Activated CD4-positive, alpha-beta T cell treated with anti-CD3 and anti-CD28 coated beads for 1 hour (primary cell): ENCODE measurements around the gene KMT2D.
"Not testable (repeated sequence)": the region's sequence is repeated elsewhere in the genome, so short reads cannot be mapped to it uniquely, and the experiment has no call there.

ENCODE experiments used
- DNase-seq: peaks from one replicate; pipeline ENCODE4 v3.0.0-alpha.2; 2020

Gene KMT2D

DNA sequence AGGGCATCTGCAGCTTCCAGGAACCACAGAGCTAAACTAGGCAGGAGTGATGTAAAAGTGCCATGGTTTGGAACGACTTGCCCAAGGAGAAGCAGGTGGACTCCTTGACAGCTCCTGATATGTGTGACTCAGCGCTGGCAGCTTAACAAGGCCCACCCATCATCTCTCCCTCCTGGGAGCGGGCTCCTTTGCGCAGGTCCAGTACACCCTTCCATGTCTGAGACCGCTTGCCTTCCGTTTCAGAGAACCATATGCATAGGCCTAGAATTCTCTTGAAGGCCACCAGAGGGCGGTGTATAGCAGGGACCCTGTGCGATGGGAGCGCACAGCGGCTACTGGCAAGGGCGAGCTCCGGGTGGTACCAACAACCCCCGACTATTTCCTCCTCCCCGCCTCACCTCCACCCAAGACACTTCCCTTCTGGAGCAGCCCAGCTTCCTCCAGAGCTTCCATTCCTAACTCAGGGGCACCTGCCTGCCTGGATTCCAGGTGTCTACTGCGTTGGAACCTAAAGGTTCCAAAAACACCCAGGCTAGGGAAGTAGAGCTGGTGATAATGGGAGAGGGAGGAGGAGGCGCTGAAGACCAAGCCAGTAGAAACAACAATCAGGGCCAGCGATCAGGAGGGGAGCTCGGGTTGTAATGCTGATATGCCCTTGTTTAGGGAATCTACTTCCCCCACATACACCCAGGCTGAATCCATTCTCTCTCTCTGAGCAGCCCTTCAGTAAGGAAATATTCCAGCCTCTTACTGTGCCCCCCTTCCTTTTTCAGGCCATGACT lies 27.7 kb upstream of the KMT2D start:
- DNase-seq, result peak; percentile 46

DNA sequence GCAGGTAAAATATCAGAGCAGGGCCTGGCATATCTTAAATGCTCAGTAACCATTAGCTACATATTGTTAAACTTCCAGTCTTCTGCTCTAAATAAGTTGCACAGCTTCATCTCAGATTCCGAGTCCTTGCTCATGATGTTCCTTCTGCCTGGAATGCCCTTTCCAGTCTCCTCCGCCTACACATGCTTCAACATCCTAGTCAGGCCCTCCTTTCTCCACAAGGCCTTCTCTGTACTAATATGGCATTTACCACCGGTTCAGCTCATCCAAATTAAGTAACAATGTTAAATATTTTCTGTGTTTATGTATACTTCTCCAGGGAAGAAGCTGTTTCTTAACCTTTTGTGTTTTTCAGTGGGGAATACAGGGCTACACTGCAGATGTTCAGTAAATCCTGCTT lies 25.5 kb upstream of the KMT2D start:
- DNase-seq, result no peak

DNA sequence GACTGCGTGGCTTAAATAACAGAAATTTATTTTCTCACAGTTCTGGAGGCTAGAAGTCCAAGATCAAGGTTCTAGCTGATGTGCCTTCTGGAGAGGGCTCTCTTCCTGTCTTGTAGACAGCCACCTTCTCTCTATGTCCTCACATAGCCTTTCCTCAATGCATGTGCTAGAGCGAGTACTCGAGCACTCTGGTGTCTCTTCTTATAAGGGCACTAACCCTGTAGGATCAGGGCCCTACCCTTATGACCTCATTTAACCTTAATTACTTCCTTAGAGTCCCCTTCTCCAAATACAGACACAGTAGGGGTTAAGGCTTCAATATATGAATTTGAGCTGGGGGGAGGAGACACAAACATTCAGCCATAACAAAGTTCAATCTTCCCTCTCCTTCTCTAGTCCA lies 23.8 kb upstream of the KMT2D start:
- no peak for DNase-seq

DNA sequence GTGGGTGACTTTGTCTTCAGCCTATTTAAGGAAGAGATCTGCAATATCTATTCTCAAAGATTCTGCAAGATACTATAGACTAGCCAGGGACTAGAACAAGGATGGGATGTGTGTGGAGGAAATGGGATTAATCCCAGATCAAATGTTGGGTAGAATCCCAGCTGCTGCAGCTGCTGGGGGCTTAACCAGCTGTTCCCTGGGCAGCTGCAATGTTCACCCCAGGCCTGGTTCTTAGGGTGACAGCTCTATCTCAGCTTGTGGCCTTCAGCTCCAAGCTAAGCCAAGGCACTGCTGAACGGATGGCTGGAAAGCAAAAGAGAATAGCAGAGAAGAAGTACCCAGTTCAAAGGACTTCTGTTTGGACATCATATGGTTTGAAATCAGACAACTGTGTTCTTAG lies 19.2 kb upstream of the KMT2D start:
- no peak for DNase-seq

DNA sequence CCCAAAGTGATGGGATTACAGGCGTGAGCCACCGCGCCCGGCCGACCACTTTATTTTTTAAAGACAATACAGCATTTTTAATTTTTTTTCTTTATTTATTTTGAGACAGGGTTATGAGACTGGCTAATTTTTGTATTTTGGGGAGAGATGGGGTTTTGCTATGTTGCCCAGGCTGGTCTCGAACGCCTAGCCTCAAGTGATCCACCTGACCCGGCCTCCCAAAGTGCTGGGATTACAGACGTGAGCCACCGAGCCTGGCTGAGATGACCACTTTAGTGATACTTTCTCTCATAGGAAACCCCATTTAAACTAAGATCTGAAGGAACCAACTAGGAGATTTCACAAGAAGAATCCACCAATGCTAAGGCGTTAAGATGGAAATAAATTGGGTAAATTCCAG lies 10.4 kb upstream of the KMT2D start:
- DNase-seq, result no peak

DNA sequence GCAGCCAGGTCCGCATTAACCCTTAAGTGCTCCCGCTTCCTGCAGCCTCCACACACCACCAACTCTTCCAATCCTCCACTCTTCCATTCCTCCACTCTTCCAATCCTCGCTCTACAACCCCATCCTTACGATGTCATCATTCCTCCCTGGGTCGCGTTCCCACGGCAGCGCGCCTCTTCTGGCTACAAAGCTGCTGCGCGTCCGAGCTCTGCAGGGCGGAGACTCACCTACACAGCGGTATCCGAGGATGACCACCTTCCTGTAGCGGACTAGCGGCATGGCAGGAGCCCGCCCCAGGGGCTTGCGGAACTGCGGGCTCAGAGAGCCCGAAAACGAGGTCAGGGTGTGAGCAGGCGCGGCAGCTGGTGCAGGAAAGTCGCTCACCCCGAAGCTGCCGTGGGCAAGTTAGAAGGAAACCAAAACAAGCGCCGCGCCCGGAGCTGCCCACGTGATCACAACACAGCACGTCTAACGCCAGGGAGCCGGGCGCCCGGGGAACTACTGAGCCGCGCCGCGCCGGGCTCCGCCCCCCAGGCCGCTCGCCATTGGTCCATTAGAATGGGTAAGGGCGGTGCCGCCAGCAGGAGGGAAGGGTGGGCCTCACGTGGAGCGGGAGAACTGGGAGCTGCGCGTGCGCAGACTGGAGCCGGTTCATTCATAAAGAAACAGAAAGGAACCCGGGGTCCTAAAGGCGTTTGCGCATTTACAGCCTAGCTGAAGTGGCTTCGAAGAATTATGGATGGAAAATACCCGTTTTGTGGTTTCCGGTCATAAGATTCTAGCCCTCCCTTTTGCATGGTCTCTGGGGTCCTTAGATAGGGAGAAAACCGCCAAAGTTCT lies 9.1 kb upstream of the KMT2D start, which contains the start of gene RHEBL1:
Gene RHEBL1 (minus strand): TSS at position 473 of the 840 bp plus-strand sequence. CDS start 194 bp downstream, at position 279.
- DNase-seq, result peak; percentile 98

DNA sequence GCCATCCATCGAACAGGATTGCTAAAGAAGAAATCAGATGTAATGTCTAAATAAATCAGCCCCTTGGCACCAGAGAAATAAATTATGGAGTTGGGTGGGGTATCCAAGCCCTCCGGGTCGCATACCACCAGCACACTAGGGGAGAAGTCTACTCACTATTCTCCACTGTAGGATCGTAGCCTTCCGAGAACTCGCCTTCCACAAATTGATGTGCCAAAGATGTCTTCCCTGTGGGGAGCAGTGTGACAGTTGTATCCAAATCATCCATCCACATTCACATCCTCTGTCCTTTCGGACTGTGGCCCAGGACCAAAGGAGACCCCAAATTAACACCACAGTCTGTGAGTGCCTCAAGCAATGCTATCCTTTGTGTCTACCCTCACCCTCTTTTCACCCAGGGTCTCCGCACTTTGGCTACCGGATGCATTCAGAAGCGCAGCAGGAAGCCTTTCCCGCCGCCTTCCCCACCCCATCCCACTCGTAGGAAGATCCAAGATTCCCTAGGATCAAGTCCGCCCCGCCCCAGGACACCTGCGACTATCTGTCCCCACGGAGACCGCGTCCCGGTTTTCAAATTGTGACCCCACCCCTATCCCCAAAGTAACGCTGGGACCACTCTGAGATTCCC lies 8.4 kb upstream of the KMT2D start:
- no peak for DNase-seq

DNA sequence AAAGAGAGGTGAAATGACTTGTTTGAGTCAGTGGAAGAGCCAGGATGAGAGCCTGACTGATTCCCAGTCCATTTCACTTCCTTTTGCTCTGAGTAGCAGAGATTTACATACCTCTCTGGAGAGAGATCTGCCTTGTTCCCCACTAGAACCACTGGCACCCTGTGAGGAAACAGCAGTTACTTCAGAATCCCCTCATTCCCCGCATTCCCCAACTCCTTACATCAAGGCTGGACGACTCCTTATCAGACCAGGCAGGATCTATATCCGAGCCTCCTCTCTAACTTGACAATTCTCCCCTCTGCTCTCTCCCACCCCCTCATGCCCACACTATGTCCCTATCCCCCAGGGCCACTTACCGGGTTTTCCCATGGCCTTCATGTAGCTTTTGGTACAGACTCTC lies 5.5 kb upstream of the KMT2D start:
- DNase-seq, result no peak

DNA sequence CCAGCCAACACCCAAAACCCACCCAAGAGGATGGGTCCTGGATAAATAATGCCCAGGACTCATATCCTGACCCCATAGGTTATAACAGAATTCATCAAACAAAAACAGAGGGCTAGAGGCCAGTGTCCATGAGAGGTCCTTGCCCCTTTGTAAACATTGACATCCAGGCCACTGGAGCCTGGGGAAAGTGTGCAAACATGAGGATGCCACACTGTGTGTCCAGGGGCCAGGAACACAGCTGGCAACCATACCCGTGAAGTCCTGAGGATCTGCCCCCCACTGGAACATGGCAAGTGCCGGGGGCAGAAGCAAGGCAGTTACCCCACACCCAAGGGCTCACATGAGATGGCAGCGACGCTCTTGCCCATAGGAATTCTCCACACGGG lies 4.2 kb upstream of the KMT2D start:
- no peak for DNase-seq

DNA sequence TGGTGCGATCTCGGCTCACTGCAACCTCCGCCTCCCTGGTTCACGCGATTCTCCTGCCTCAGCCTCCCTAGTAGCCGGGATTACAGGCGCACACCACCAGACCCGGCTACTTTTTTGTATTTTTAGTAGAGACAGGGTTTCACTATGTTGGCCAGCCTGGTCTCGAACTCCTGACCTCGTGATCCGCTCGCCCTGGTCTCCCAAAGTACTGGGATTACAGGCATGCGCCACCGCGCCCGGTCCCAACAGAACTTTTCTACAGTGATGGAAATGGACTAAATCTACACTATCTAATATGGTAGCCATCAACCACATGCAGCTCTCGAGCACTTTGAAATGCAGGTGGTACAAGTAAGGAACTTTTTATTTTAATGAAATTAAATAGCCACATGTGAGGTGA lies 1.3 kb upstream of the KMT2D start:
- not testable (repeated sequence) for DNase-seq

DNA sequence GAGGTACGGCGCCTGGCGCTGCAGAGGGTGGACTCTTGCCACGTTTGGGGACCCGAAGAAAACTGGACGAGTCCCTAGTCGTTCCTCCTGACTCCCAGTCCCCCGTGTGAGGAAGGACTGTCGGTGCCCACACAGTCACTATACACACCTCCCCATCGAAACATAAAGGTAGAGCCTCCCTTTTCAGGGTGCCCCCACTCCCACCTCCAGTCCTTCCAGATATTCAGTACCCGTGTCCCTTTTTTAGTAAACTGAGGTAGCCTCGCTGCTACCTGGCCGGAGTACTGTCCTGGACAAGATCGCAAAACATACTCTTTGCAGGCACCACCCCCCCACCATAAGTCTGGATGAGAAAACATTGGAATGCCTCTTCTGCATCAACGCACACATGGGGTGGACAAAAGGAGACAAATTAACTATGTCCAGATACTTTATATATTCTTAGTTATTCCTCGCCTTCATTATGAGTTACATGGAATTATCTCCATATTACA lies 610 bp upstream of the KMT2D start:
- DNase-seq, result no peak

DNA sequence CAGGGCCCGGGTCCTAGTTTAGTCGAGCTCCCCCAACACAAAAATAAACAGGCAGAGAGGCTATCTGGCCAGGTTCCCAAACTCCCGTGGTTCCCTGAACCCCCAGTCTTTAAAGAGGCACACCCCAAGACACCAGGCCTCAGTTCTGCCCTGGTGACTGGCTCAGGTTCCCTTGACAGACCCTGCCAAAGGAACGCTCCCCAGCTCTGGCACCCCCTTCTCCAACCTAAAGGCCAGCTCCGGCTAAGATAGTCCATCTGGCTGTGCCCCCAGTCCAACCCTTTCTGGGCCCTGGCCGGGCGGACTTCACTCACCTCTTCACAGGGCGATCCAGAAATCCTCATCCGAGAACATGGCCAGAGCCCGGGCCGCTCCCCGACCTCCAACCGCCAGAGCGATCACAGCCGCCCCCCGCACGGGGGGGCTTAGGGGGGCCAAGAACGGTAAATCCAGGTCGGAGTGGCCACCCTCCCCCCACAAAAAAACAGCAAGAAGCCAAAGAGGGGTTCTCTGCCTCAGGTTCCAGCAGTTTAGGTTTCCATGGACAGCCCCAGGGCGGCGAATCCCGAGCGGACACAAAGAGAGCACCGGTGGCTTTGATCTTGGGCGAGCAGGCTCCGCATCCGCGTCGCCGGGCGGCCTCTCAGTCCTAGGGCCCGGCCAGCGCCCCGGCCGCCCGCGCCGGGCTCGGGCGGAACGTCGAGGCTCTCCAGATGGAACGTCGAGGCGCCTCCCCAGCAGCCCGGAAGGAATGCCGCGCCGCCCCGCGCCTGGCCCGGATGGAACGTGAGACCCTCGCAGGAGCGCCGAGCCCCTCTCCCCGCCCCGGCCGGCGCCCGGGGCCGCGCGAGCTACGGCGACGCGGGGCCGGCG lies 1.1 kb downstream of the KMT2D start:
- no peak for DNase-seq

DNA sequence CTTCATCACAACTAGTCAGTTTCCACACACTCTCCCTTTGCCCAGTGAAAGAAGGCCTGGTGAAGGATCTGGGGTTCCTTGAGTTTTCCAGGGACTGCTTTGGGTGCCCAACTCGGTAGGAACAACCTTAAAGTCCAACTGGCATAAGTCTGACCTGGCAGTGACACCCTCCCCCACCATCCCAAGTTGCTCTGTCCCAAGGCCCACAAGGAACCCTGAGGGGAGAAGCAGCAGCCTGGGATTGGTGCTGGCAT lies 1.6 kb downstream of the KMT2D start:
- no peak for DNase-seq

DNA sequence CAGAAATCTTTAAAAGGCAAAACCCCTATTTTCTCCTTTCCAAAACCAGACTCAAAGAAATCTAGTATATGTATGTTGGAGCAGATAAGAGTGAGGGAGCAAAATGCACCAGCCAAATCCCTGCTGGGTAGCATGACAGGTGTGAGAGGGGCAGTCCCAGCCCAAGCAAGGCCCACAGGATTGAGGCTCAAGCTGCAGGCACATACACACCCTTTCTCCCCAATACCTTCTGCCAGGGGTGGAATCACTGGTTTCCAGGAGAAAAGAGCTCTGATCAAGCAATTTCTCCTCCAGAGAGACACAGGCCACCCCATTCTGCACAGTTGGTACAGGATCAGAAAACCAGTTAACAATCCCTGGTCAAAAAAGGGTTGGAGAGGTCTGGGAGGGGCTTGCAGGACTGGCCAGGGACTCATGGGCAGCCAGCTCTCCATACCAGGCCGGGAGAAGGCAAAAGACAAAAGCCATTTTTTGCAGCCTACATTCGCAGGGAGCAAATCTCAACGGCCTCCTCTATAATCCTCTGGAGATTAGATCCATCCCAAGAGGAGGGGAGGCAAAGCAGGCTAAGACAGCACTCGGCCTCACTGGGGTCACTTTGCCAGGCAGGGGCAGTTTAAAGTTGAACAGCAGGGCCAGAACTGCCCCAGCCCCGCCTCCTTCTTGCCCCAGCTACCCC lies 2.1 kb downstream of the KMT2D start:
- no peak for DNase-seq

DNA sequence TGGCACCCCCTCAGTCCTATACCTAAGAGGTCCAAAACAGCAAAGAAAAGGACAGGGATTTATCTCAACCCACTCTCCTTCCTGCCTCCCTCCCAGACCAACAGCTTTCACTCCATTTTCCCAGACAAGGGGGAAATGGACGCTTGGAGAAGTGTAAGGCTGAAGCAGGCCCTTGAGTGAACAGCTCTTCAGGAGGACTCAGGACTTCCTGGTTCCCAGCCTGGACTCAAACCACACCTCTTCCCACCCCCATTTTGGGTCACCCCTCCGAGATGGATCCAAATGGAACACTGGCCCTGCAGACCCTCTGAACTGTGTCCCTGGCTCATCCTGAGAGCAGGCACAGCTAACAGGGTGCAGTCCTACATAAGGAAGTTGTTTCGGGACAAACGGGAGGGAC lies 2.7 kb downstream of the KMT2D start:
- DNase-seq, result no peak

DNA sequence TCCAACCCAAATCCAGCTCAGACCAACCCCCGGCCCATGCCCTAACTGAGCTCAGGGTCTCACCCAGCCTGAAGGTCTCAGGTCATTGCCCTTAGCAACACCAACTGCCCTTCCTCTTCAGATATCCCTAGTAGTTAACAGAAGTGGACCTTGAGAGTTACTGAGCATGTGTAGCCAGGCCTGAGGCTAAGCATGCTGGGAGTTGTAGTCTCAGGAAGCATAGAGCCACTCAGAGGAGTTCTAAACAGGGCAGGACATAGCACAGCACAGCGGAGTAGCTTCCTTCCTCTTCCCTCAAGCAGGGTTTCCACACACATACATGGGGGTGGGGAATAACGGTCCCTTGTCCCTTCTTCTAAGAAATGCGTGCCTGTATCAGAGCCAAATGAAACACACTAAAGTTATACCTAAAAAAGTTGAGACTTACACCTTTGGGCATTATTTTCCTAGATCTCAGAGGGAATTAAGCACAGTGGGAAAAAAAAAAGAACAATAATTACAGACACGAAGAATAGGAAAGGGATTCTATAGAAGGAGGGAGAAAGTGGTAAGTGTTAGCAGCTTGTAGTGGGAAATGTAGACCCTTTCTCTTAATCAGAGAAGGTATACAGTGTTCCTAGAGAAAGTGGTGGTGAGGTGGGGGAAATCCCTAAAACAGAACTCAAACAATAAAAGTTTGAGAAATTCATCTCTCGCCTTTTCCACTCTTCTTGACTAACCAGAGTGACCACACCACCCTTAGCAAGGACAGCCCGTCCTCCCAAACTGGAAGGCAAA lies 4.4 kb downstream of the KMT2D start:
- peak; percentile 34 for DNase-seq

DNA sequence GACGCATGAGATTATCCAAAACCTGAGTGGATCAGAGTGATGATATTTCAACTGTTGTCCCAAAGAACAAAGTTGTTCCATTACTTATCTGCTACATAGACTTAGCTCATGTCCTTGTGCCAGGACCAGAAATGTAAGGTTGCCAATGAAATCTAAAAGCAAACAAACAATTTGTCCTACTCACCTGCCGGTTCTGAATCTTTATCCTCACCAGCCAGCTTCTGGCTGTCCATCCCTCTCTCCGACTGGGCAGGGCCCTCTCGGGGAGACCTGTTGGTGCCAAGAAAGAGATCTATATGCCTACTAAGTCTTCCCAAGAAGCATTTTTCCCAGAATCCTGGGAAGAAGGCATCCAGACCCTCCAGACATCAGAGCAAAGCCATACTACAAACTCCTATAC lies 5.5 kb downstream of the KMT2D start:
- DNase-seq, result no peak

DNA sequence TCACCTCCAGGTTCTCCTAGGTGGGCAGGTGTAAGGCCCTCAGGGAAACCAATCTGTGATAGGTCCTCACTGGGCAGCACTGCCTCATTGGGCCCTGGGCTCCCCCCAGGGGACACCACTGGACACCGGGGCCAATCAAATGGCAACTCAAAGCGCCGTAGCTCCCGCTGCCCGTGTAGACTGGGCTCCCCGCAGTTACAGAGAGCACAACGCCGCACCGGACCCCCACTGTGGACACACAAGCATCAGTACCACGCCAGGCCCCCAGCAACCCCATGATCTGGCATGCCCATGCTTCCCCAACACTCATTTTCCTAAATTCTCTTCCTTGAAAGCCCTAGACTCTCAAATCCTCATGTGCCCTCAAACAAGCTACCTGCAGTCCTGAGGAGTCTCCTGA lies 6.1 kb downstream of the KMT2D start:
- DNase-seq, result no peak

DNA sequence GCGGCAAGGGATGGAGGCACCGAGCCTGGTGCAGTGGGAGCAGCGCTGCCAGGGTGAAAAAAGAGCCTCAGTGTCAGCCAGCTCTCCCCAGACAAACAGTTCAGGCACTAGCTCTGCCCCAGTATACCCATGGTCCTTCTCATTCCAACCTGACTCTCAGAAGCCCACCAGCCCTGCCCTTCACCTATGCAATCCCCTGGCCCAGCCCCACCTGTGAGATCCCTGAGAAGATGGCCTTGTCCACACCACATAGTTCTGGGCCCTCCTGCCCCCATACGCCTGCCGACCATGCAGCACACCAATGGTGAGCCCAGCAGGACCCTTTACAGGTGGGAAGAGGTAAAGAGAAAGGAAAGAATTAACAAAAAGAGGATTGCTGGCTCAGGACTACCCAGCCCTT lies 6.5 kb downstream of the KMT2D start:
- DNase-seq, result no peak

DNA sequence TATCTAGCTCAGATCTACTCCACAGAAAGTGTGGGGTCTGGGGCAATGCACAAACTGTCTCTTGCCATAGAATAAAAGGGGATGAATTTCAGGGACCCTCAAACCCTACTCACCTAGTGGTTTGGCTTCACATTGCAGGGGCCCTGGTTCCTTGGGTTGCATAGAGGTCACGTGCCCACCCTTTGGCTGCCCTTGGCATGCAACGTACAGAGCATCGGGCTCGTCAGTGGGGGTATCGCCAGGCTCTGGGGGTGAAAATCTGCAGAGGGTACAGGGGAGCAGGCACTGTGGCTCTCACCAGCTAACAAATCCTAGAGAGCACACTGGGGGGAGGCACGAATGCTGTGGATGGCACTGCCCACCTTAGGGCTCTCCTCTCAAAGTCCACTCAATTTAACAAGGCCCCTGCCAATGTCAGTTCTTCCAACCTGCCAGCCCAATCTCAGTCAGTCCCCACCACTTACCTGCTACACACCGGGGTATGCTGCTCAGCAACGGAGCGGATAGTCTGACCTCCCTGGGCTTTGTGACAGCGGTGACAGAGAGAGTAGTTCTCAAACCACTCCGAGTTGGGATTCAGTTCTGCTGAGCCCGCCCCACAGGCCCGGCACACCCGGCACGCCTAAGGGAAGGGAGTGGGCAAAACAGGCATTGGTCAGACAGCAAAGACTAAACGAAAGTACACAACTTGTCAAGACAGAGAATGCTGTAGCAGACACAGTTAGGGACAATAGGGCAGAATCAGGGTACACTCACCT lies 8.0 kb downstream of the KMT2D start:
- DNase-seq, result no peak
